CMK (cell line): ENCODE measurements around the gene PCOLCE2.
"Not testable (repeated sequence)": the region's sequence is repeated elsewhere in the genome, so short reads cannot be mapped to it uniquely, and the experiment has no call there.

Source experiments
- DNase-seq: peaks from one replicate; pipeline ENCODE4 v3.0.0-alpha.2; 2010; ENCODE audit warnings: low read depth

PCOLCE2 gene

GRCh38 chr3:142898346-142899213 lies 9.7 kb upstream of the PCOLCE2 start:
- DNase-seq: no peak

GRCh38 chr3:142897807-142898206 lies 8.9 kb upstream of the PCOLCE2 start:
- no peak for DNase-seq

- DNase-seq: no peak
Observed at GRCh38 chr3:142896996-142897395, 8.1 kb upstream of the PCOLCE2 start.

GRCh38 chr3:142896201-142896755 lies 7.4 kb upstream of the PCOLCE2 start:
- DNase-seq: no peak

GRCh38 chr3:142894493-142894892 lies 5.6 kb upstream of the PCOLCE2 start:
- DNase-seq: no peak

- no peak for DNase-seq
Observed at GRCh38 chr3:142892714-142893113, 3.8 kb upstream of the PCOLCE2 start.

- DNase-seq: no peak
Observed at GRCh38 chr3:142890592-142890991, 1.7 kb upstream of the PCOLCE2 start.

- no peak for DNase-seq
Observed at GRCh38 chr3:142889212-142890014, 530 bp upstream of the PCOLCE2 start.

- DNase-seq: no peak
Observed at GRCh38 chr3:142888099-142888480, 793 bp downstream of the PCOLCE2 start.

- DNase-seq: no peak
Observed at GRCh38 chr3:142886940-142887339, 1.9 kb downstream of the PCOLCE2 start.

GRCh38 chr3:142886021-142886420 lies 2.9 kb downstream of the PCOLCE2 start:
- DNase-seq: no peak

- no peak for DNase-seq
Observed at GRCh38 chr3:142884531-142884930, 4.4 kb downstream of the PCOLCE2 start.

GRCh38 chr3:142883534-142883933 lies 5.3 kb downstream of the PCOLCE2 start:
- DNase-seq: not testable (repeated sequence)

GRCh38 chr3:142881445-142882224 lies 7.2 kb downstream of the PCOLCE2 start:
- DNase-seq: no peak

- no peak for DNase-seq
Observed at GRCh38 chr3:142878649-142879300, 10.1 kb downstream of the PCOLCE2 start.

GRCh38 chr3:142876417-142876816 lies 12.5 kb downstream of the PCOLCE2 start:
- DNase-seq: no peak

- no peak for DNase-seq
Observed at GRCh38 chr3:142875583-142876207, 13.2 kb downstream of the PCOLCE2 start.

GRCh38 chr3:142875099-142875498 lies 13.8 kb downstream of the PCOLCE2 start:
- DNase-seq: no peak

GRCh38 chr3:142868382-142868781 lies 20.5 kb downstream of the PCOLCE2 start:
- DNase-seq: not testable (repeated sequence)

GRCh38 chr3:142866841-142867631 lies 21.8 kb downstream of the PCOLCE2 start:
- DNase-seq: no peak
